ENCODE measurements around the gene DLGAP4.
A peak's percentile ranks its signal among the peaks of the same experiment; 100 is the strongest.
"Not testable (repeated sequence)": the region's sequence is repeated elsewhere in the genome, so short reads cannot be mapped to it uniquely, and the experiment has no call there.

DLGAP4 gene

DNA sequence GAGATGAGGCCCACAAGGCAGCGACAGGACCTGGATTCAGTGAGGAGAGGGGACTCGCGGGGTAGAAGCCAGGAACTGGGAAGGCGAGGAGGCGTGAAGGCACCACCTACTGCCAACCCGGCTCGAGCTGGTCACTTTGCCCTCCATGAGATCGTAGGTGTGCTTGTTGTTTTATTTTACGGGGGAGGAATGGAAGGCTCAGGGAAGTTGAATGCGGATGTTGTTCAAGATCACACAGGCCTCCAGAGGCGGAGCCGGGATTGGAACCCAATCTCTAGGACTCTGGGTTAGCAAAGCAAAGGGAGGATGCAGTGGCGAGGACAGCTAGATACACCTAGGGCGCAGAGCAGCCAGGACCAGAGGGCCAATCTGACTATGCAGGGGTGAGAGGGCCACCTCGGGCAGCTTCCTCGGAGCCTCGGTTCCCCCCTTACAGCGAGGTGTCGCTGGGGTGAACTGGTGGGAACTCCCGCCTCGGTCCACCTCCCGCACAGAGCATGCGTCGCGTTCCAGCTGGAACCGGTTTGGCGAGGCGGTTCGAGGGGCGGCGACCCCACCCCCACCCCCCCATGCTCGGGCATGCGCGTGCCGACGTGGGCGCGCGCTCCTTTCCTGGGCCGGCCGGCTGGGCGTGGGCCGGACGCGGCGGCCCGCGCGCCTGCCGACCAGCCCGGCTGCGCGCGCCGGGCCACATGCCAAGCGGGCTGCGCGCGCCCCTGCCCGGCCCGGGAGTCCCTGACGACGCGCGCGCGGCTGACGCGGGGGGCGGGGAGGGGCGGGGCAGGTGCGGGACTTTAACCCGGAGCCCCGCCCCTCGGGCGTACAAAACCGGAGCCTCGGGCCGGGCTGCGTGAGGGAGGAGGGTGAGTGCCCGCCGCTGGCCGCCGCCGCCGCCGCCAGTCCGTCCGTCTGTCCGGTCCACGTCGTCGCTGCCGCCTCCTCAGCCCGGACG, 154.8 kb downstream of the DLGAP4 start:
- peak; percentile 94 for DNase-seq

- DNase-seq = no peak
These were observed 155.7 kb downstream of the DLGAP4 start for GRCh38 chr20:36461600-36462439.

GRCh38 chr20:36462440-36463211, 156.5 kb downstream of the DLGAP4 start:
- DNase-seq = no peak

- DNase-seq = no peak
These were observed 157.3 kb downstream of the DLGAP4 start for GRCh38 chr20:36463212-36464061.

GRCh38 chr20:36465109-36466080, 159.3 kb downstream of the DLGAP4 start:
- peak; percentile 96 for DNase-seq

- DNase-seq = no peak
These were observed 159.9 kb downstream of the DLGAP4 start for GRCh38 chr20:36466089-36466488.

DNA sequence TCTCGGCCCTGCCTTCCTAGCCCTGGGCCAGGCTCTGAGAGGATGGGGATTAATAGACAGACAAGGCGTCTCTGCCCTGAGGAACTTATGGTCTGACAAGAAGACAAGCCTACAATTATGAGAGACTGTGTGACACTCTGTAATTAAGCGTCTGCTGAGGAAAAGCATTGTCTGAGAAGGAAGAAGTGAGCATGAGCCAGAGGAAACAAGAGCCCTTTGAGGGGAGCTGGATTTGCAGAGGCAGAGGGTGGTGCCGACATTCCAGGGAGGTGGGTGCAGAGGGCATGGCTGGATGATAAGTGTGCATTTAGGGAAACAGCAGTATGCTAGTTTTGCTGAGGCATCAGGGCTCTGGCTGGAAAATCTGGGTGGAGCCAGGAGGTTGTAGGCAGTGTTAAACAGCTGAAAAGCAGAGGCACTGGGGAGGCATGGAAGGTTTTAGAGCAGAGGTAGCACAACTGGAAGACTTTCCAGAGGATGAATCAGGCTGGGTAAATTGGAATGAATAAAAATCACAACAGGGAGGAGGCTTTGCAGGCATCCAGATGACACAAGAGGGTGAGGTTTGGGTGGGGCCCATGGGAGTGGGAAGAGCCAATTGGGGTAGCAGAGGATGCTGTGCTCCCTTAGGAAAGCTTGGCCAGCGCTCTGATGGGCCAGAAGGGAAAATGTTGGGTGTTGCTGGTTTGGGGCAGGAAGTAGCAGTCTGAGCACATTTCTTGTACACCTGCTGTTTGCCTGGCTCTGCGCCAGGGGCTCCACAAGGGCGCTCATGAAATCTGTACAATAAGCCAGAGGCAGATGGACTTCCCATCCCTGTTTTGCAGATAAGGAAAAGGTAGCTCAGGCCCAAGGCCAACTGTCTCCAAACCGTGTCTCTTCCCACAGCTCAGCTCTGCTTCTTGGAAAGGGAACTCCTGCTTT, 161.2 kb downstream of the DLGAP4 start:
- no peak for DNase-seq

DNA sequence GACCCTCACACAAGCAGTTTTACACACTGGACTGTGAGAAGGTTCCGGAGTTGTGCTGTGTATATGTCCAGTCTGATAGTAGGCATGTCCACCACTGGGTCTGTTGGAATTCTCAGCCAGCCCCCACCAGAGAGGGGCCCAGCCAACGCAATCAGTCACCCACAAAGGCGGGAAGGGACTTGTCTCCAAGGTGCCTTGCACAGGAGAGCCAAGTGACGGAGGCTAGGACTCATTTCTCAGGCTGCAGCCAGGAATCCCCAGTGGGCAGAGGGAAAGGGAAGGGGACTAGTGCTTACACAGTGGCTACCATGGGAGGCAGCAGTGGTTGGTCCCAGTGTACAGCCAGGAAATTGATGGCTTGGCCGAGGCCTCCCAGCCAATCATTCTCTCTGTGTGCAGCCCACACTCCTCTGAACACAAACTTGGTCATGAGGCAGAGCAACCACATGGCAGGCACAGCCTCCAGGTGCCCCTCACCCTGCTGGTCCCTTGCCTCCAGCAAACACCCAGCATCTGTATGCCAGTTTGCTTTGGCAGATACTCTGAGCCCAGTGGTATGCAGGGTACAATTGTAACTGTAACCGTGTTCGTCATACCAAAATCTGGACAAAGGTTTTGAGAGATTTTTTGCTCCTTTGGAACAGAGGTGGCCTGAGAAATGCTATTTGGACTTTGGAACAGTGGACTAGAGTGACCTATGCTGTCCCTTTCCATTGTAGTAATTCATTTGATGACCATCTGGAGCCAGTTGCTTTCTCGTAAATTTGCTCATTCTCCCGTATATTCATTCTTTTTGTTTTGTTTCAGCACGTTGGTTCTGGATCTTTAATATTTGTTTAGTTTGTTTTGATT, 162.2 kb downstream of the DLGAP4 start:
- no peak for DNase-seq

DNA sequence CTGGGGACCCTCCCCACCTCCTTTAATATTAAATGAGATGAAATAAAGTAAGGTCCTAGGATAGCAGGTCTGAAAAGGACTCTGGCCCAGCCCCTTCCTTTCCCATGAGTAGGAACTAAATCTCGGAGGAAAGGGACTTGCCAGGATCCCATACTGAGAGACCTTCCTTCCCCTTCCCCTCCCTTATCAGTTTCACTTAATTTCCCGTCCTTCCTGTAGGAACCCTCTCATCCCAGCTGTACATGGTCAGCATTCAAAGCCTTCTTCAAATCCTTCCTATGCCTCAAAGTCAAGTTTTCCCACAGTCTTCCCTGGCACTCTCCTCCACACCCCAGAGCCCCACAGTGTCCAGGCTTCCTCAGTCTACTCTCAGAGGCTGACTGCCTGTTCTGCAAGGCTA, 163.8 kb downstream of the DLGAP4 start:
- no peak for DNase-seq

- no peak for DNase-seq
These were observed 165.9 kb downstream of the DLGAP4 start for GRCh38 chr20:36471885-36472636.

GRCh38 chr20:36472637-36473090, 166.5 kb downstream of the DLGAP4 start:
- DNase-seq = no peak

DNA sequence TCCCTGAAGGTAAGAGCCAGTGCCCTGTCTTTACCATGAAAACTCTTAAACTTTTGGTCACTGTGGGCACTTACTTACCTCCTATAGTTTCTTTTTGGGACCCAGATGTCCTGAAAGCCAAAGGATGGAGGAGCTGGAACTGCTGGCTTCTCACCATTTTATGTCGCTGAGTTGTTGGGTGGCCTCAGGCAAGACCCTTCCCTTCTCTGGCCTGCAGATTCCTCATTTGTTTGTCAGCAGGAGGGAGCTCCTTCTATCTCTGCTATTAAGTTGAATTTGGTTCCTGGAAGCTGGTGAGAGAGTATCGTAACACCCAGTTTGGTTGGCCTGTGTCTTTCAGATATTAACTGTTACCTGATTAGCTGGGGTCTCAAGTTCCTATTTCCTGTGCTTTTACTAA, 167.0 kb downstream of the DLGAP4 start:
- DNase-seq = no peak

DNA sequence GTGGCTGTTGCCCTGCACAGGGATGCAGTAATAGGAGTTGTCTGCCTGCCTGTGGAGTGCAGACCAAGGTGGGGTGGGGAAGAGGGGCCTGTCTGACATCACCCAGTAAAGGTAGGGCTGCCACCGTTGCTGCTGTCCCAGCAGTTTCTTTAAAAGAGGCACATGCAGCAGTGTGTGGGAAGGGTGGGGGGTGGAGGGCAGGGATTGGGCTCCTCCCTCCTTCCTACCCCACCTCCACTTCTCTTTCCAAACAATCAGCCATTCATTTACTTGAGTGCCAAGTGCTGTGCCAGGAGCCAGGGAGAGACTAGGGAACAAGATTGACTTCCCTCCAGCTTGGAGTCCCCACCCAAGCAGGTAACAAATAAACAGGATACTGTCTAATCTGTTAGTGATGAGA, 168.4 kb downstream of the DLGAP4 start:
- DNase-seq = no peak

DNA sequence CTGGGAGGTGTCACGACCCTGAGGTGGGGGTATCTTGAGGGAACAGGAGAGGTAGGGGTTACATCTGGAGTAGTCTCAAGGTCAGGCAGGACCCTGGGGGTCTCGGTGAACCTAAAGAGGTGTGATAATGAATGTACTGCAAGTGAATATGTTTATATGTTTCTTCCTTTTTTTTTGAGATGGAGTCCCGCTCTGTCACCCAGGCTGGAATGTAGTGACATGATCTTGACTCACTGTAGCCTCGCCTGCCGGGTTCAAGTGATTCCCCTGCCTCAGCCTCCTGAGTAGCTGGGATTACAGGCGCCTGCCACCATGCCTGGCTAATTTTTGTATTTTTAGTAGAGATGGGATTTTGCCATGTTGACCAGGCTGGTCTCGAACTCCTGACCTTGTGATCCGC, 168.9 kb downstream of the DLGAP4 start:
- not testable (repeated sequence) for DNase-seq

DNA sequence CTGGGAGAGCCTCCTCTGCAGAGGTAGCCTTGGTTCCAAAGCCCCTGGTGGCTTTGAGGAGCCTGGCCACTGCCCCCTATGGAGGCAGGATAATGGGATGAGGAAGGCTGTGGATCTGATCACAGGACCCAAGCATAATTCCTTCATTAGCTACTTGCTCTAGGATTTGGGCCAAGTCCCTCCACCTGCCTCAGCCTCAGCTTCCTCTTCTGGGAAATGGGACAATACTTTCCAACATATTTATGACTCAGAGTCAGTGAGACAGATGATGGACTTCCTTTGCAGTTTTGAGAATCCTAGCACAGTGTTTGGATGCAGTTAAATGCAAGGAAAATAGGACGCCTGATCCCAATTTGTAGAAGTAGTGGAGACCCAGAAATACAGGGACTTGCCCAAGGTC, 171.3 kb downstream of the DLGAP4 start:
- DNase-seq = no peak

DNA sequence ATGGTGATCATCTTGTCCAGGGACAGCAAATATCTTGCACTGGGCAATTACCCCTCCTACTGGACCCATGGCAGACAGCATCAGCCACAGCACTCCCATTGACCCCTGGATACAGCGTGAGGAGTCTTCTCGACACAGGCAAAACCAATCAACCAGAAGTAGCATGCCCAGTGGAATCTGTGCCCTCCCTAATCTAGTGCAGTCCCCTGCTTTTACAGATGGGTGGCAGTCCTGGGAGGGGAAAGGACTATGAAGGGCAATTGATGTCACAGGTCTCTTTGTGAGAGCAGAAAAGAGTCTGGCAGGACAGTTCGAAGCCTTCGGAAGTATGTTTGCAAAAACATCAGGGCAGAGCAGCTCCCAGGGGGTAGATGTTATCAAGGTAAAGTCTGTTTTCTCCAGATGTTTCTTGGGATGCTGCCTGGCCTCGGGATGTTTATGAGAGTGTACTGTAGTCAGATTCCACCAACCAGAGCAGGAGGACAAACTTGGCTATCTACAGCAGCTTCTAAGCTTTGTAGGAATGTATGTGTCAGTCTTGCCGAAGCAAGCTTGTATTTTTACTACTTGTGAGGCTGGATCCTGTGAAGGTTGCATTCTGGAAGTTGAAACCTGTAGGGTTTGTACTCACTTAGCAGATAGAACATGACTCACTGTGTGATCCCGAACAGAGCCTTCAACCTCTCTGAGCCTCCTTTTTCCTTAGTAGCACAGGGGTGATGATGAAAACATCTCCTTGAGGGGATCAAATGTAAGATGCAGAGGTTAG, 172.2 kb downstream of the DLGAP4 start:
- DNase-seq = no peak

DNA sequence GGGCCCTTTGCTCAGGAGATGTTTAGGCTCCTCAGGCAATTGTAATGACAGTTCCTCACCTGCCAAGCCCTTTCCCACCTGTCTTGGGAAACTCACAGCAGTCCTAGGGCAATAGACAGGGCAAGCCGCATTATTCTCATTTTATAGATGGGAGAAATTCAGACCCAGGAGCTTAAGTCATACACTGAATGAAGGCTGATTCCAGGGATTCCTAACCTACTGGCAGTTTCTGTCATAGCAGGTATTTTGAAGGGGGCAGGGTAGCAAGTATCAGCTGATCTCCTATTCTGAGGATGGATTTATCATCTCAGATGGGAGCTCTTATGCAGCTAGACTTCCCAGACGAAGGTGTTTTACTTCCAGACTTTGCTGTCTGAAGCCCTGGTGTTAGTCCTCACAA, 173.8 kb downstream of the DLGAP4 start:
- DNase-seq = no peak
